NCI-H2227 treated with DMSO at 0.1 percent for 48 hours (cell line): ENCODE measurements around the gene SEC24D.
A peak's percentile ranks its signal among the peaks of the same experiment; 100 is the strongest.
"Not testable (repeated sequence)": the region's sequence is repeated elsewhere in the genome, so short reads cannot be mapped to it uniquely, and the experiment has no call there.

Source experiments
- DNase-seq: peaks from one replicate; lab custom pipeline; 2025; lab: John Stamatoyannopoulos, UW

Gene SEC24D, protein sequence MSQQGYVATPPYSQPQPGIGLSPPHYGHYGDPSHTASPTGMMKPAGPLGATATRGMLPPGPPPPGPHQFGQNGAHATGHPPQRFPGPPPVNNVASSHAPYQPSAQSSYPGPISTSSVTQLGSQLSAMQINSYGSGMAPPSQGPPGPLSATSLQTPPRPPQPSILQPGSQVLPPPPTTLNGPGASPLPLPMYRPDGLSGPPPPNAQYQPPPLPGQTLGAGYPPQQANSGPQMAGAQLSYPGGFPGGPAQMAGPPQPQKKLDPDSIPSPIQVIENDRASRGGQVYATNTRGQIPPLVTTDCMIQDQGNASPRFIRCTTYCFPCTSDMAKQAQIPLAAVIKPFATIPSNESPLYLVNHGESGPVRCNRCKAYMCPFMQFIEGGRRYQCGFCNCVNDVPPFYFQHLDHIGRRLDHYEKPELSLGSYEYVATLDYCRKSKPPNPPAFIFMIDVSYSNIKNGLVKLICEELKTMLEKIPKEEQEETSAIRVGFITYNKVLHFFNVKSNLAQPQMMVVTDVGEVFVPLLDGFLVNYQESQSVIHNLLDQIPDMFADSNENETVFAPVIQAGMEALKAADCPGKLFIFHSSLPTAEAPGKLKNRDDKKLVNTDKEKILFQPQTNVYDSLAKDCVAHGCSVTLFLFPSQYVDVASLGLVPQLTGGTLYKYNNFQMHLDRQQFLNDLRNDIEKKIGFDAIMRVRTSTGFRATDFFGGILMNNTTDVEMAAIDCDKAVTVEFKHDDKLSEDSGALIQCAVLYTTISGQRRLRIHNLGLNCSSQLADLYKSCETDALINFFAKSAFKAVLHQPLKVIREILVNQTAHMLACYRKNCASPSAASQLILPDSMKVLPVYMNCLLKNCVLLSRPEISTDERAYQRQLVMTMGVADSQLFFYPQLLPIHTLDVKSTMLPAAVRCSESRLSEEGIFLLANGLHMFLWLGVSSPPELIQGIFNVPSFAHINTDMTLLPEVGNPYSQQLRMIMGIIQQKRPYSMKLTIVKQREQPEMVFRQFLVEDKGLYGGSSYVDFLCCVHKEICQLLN

DNA sequence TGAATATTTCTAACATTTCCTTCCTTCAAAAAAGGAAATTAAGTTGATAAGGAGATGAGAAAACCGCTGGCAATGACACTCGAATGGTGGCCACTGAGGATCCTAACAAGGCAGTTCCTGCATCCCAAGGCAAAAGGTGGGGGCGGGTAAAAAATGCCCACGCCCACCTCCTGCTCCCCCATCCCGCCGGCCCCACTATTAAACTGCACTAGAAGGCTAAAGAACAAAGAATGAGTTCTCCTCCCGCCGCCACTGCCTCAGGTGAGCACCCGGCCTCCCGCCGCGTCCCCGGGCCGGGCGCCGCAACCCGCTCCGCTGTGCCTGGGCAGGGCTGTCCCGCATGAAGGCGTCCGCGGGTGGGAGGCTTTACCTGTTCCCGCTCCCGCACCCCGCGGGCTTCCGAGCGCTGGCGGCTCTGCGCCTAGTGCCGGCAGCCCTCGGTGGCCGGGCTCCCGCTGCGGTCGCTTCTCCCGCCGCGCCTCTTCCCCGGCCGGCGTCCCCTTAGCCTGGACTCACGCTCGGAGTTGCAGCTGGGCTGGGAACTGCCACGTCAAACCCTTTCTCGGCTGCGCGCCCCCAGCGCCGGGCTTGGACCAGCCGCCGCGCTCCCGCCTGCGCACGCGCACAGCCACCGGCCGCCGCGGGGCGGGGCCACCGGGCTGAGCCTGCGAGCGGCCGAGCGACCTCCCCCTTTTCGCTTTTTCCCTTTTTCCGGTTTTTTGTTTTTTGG lies at the start of gene SEC24D:
TSS of gene SEC24D (minus strand) at position 556 of the 730 bp plus-strand sequence. CDS start 2,430 bp downstream, outside the sequence.
- DNase-seq, result peak; percentile 63

DNA sequence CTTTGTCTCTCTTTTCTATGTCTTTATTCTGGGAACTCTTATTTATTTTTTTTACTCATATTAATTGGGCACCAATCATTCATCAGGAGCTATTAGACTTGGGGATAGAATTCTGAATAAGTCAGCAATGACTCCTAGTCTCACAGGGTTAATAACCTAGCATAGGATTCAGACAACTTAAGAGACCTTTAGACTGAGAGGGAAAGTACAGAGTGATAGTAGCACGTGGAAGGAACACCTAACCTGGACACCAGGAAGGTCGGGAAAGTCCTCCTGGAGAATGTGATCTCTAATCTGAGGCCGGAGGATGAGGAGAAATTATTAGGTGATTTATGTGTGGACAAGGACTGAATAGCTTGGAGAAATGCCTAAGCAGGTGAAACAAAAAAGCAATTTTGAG lies 48.8 kb upstream of the SEC24D start:
- no peak for DNase-seq

DNA sequence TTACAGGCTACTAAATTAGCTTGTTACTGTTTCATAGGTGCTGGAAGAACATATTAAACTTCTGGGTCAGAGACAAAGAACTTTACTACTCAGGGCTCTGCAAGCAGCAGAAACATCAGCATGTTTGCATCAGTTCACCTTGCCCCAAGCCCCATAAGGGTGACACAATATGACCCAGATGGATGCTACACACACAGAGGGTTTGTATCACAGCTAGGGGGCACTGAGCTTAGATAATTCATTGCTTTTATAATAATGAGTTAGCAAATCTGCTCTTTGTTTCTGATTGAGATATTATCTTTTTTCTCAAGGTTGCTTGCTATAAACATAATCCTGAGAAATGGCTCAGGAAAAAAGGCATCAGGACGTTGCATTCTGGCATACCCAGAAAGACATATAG lies 47.9 kb upstream of the SEC24D start:
- no peak for DNase-seq

GRCh38 chr4:118881512-118882146 lies 45.7 kb upstream of the SEC24D start:
- DNase-seq, result no peak

GRCh38 chr4:118879409-118879808 lies 43.5 kb upstream of the SEC24D start:
- no peak for DNase-seq

GRCh38 chr4:118878507-118878906 lies 42.6 kb upstream of the SEC24D start:
- not testable (repeated sequence) for DNase-seq

GRCh38 chr4:118877797-118878196 lies 41.9 kb upstream of the SEC24D start:
- DNase-seq, result no peak

- DNase-seq, result no peak
Observed at GRCh38 chr4:118872181-118872580, 36.3 kb upstream of the SEC24D start.

GRCh38 chr4:118869808-118870342 lies 33.9 kb upstream of the SEC24D start:
- DNase-seq, result no peak

- no peak for DNase-seq
Observed at GRCh38 chr4:118867311-118868067, 31.6 kb upstream of the SEC24D start.

- DNase-seq, result no peak
Observed at GRCh38 chr4:118866442-118866841, 30.5 kb upstream of the SEC24D start.

DNA sequence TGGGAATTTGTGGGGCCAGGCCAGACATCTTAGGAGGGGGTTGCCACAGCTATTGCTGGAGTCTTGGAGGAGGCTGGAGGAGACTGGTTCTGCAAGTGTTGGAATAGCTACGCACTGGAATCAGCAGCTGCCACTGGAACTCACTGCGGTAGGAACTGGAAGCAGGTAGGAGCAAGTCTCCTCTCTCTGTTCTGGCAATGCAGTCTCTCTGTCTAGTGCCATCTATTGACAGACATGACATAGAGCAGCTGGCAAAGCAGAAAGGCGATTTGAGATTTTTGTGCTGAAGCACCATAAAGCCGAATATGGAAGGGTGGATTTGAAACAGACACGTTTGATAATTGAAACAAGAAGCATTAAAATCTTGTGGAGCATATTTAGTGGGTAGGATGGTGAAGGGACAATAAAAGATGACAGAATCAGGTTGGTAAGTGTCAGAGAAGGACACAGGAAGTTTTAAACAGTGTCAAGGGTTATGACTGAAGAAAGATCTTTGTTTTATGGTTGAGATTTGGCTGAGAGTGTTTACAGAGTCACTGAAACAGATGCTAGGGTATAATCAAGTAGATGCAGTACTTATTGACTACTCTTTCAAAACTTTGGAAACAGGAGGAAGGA lies 29.3 kb upstream of the SEC24D start:
- peak; percentile 39 for DNase-seq

DNA sequence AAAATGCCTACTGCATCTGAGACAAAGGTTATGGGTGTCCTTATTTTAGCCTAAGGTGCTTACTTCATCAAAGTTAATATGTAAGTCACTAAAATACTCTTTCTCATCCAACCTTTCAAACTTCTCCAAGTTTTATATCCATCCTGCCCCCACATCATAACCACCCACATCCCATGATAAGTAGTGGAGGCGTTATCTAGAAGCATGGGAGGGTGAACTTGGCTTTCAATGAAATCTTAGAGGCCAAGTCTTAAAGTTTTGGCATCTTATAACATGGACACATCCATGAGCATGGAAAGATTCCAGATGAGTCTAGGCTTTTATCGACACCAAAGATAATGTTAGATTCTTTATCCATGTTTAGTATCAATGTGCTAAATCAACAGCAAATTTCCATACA lies 22.9 kb upstream of the SEC24D start:
- no peak for DNase-seq

GRCh38 chr4:118857760-118858159 lies 21.8 kb upstream of the SEC24D start:
- DNase-seq, result no peak

GRCh38 chr4:118850488-118851173 lies 14.7 kb upstream of the SEC24D start:
- peak; percentile 9 for DNase-seq

- DNase-seq, result no peak
Observed at GRCh38 chr4:118849867-118850487, 14.1 kb upstream of the SEC24D start.

DNA sequence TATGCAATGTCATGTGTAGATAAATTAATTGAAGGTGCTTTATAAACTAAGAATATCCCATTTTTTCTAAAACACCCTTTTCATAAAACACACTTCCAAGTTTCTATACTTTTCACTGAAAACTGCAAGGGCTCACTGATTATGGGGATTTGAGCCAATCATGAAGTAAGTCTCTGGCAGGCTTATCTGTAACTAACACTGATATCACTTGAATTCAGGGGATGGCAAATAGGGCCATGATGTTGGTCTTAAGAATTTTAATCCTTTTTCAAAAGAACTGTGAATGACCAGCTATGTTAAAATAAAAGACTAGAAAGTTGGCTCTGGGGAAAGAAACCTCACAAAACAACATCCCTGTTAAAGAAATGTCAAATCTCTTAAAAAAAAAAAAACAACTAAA lies 13.0 kb upstream of the SEC24D start:
- DNase-seq, result no peak

GRCh38 chr4:118848242-118848641 lies 12.3 kb upstream of the SEC24D start:
- DNase-seq, result no peak

DNA sequence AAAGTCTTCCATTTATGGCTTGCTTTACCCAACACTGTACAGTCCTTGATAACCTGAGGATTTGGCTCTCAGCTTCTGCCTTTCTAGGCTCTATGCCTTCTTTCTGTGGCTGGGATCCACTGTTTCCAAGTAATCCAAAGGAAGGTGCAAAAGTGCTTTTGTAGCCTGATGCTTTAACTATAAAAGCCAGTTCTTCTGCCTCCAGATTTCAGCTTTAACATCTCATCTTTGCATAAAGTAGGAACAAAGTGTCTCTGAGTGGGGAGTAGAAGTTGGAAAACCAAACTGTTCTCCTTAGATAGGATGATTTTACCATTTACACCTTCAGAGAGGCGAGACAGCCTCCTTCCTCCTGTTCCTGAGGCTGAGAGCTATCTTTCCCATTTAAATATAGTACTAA lies 11.1 kb upstream of the SEC24D start:
- no peak for DNase-seq
